Astrocyte of the cerebellum (primary cell): ENCODE data around the gene AGAP5.
"Not testable (repeated sequence)": the region's sequence is repeated elsewhere in the genome, so short reads cannot be mapped to it uniquely, and the experiment has no call there.

Source experiments
- DNase-seq: peaks from one replicate; pipeline ENCODE4 v3.0.0-alpha.2; 2011; ENCODE audit warnings: low read depth
- H3K4me3 ChIP-seq: 2 replicates; pipeline ENCODE4 v1.5.1; 2011; ENCODE audit warnings: mild to moderate bottlenecking, low read depth, low read length, moderate library complexity
- in situ Hi-C: cut with HindIII; loops from 2 replicates; pipeline ENCODE4 v1.10.0; 2017; ENCODE audit warnings: low sequenced_read_pairs
- TF ChIP-seq, protein P1 (sequence below): IDR thresholded peaks from 2 replicates; pipeline ENCODE4 v1.5.1; 2012; ENCODE audit warnings: low read length, low read depth, moderate library complexity, mild to moderate bottlenecking; ENCODE audit errors: missing control alignments

Gene AGAP5

DNA sequence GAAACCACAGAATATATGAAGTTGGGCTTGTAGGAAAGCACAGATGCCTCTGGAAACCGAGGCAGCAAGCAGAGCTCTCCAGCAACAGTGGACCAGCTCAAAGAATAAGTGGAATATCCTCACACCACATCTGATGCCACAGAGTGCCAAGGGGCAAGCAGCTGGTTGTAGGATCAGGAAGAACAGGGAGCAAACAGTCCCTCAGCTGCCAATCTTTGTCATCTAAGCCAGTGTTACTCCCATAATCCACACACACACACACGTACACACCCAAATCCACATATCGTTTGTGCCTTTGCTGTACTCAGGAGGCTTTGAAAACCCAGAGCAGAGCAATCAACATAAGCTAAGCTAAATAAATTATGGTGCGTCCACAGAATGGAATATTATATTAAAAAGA, 25.6 kb upstream of the AGAP5 start:
- TF ChIP-seq, protein P1, sequence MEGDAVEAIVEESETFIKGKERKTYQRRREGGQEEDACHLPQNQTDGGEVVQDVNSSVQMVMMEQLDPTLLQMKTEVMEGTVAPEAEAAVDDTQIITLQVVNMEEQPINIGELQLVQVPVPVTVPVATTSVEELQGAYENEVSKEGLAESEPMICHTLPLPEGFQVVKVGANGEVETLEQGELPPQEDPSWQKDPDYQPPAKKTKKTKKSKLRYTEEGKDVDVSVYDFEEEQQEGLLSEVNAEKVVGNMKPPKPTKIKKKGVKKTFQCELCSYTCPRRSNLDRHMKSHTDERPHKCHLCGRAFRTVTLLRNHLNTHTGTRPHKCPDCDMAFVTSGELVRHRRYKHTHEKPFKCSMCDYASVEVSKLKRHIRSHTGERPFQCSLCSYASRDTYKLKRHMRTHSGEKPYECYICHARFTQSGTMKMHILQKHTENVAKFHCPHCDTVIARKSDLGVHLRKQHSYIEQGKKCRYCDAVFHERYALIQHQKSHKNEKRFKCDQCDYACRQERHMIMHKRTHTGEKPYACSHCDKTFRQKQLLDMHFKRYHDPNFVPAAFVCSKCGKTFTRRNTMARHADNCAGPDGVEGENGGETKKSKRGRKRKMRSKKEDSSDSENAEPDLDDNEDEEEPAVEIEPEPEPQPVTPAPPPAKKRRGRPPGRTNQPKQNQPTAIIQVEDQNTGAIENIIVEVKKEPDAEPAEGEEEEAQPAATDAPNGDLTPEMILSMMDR = no peak
- DNase-seq = no peak
- in situ Hi-C loops = no loop called here
- H3K4me3 ChIP-seq = no peak overlapping the region

DNA sequence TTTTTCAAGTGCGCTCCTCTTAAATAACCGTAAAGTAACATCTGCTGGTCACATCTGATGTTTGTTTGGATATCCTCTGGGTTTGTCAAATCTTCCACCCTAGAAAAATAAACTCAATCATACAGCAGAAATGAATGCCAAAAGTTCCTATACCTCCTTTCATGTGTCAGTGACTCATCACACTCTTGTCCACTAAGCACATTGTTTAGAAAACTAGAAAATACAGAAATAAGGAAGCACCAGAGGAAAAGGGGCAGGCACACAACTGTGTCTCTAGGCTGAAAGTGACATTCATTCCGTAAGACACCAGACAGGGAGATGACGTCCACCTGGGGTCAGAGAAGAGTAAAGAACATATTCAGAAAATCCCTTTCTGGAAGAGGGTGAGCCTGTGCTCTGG, 22.7 kb upstream of the AGAP5 start:
- H3K4me3 ChIP-seq, DNase-seq, in situ Hi-C loops: not testable (repeated sequence)

DNA sequence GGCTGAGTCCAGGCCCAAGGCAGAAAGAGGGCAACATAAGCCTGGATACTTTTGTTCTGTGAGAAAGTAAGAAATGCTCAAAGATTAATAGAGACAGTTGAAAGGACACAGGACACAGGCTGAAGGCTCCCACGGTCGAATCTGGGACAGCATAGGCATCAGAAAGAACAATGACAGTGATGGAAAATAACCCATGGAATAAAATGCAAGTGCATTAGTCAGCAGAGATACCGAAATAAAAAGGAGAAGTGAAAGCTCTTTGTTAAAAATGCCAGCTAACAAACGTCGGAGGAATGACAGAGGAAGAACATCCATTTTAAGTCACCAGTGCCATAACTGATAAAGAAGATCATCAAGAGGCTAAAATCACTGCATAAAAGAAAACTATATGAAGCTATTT, 19.6 kb upstream of the AGAP5 start:
- no peak for DNase-seq
- H3K4me3 ChIP-seq = no peak overlapping the region
- TF ChIP-seq, protein P1 = no peak
- in situ Hi-C loops = no loop called here

DNA sequence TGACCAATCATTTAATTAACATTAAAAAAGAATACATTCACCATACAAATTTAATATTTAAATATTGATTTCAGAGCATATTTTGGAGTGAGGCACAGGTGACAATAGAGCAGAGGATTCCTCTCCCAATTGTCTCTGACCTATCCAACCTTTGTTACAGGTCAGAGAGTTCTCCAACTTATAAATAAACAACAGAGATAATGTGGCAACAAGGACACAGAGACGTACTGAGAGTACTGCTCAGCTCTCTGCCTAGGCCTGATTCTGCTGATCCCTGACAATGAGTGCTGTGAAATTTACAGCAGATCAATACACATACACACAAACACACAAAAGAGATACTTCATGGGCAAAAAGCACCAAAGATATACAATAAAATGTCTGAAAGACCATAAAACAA, 18.3 kb upstream of the AGAP5 start:
- no peak for DNase-seq
- TF ChIP-seq, protein P1 = no peak
- in situ Hi-C loops = no loop called here
- H3K4me3 ChIP-seq = no peak overlapping the region

DNA sequence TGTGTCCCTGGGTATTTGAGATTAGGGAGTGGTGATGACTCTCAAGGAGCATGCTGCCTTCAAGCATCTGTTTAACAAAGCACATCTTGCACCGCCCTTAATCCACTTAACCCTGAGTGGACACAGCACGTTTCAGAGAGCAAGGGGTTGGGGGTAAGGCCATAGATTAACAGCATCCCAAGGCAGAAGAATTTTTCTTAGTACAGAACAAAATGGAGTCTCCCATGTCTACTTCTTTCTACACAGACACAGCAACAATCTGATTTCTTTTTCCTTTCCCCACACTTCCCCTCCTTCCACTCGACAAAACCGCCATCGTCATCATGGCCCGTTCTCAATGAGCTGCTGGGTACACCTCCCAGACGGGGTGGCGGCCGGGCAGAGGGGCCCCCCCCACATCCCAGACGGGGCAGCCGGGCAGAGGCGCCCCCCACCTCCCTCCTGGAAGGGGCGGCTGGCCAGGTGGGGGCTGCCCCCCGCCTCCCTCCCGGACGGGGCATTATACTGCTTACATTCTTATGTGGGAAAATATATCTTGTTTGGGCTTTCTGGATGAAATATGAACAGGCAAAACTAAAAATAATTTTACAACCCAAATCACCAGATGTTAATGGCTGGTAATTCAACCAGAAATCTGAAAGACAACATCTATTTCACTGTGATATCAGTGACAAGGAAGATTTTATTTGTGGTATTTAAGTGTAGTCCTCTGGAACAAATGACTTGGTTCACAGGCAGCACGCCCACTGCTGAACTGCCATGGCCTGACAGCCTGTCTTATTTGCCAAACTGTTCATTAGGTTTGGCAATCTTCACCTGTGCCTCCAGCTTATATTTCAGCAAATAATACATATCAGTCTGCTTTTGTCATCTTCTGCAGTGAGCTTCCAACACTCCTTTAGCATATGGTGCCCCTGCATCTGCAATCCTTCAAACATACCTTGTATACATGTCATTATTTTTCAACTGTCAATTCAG, 17.6 kb upstream of the AGAP5 start:
- H3K4me3 ChIP-seq, in situ Hi-C loops, DNase-seq: not testable (repeated sequence)

DNA sequence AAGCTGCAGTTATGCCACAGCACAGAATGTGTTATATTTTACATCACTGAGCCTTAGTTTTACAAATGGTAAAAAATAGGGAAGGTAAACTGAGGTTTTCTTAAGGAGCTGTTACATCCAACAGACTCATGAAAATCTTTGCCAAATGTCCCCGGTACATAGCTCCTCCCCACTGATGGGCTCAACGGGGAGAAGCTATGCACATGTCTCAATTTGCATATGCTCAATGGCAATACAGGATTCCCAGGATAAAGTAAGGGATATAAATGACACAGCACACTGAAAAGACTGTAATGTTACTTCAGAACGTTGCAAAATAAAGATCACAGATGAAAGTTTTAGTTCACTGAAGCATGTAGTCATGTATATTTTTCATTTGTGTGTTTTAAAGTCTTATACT, 16.6 kb upstream of the AGAP5 start:
- in situ Hi-C loops, H3K4me3 ChIP-seq, DNase-seq: not testable (repeated sequence)

DNA sequence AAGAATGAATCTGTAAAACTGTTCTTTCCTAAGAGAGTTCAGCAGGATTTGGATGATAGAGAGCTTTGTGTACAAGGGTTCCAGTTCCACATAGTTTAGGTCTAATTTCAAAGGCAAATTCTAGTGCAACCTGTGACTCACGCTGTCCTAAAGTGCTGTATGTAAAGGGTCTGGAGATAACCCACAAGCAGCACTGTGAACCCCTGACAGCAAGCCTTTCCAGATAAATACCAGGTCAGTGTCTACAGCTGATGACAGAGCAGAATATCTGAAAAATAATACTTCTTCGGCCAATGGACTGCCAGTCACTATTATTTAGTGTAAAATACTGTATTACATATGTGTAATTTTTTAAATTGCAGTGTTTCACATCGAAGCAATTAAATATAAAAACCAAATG, 16.0 kb upstream of the AGAP5 start:
- H3K4me3 ChIP-seq, DNase-seq, in situ Hi-C loops: not testable (repeated sequence)

DNA sequence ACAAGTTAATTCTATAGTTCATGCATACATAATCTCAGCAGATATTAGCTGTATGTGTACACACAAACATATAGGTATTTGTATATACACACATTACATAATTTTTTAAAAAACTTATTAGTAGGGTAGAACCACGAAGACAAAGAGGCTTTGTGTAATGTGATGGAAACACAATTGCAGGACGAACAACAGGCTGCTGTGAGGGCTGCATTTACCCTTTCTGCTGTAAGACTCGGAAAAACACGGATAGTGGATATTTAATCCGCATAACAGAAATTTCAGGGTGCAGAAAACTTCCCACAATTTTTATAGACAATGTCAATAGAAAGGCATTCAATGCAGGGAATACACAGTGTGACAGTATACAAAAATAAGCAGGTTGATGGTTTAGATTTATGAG, 13.8 kb upstream of the AGAP5 start:
- DNase-seq, in situ Hi-C loops: not testable (repeated sequence)

DNA sequence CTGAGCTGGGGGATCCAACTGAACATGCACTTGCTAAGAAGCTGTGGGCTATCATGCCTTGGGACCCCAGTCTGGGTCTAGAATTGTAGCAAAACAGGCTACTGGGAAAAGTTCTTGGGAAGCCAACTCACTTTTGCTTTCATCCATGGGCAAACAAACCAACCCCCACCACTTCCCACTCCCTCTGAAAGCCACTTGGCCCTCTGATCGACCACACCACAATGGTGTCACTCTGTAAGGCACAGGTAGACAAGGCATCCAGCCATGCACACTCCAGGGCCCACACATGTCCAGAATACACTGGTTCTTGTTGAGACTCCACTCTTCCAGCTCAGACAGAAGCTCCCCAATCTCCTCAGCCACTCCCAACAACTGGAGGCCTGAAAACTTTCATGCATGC, 10.2 kb upstream of the AGAP5 start:
- DNase-seq, in situ Hi-C loops, H3K4me3 ChIP-seq: not testable (repeated sequence)

More for the DNA sequence above, 13.8 kb upstream of the AGAP5 start:
- H3K4me3 ChIP-seq = not testable (repeated sequence)

DNA sequence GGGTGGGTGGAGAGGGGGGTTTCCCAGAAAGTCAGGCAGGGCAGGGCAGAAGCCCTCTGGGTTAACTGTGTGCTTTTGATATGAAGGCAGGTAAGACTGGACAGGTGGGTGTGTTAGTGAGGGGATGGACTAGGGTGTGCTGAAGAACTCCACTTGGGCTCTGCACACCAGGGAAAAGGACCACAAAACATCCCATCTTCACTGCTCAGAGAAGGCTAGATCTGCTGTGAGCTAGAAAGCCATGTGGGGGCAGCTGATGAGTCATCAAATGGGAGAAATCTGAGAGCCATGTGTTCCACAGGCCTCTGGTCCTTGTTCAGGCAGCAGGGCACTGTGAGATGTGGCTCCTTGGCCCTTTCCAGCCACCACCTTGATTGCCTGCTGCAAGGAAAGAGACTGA, 9.7 kb upstream of the AGAP5 start:
- DNase-seq, H3K4me3 ChIP-seq, in situ Hi-C loops: not testable (repeated sequence)

DNA sequence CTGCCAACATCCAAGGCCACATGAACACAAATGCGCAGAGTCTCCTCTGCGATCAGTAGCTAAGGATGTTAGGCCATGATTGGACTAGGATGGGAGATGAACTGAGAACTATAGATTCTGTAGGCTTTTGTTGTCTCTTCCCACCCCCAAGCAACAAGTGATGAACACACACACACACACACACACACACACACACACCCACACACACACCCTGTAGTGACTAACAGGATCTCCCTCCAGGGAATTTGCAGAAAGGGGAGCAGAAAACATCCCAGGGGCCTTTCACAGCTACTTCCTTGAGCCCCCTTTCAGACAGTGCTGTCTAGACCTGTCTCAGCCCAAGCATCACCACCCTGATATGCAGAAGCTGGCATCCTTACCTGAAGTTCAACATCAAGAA, 8.6 kb upstream of the AGAP5 start:
- in situ Hi-C loops, DNase-seq, H3K4me3 ChIP-seq: not testable (repeated sequence)

DNA sequence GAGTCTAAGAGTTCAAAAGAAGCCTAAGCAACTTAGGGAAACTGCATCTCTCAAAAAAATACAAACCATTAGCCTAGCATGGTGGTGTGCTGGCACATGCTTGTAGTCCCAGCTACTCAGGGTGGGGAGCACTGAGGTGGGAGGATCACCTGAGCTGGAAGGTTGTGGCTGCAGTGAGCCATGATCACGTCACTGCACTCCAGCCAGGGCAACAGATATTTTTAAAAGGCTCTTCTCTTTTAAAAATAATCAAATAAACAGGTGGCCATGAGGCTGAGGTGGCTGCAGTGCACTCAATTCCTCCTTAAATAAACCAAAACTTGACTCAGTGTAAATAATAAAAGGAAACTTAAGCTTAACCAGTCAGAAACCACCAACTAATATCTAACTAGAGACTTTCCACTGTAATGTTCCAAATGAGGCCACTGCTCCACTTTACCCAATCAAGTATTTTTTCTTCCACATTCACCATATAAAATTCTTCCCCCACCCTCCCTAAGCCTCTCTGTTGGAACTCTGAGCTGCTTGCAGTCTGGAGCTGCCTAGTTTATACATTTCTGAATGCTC, 7.7 kb upstream of the AGAP5 start:
- in situ Hi-C loops, H3K4me3 ChIP-seq, DNase-seq: not testable (repeated sequence)

DNA sequence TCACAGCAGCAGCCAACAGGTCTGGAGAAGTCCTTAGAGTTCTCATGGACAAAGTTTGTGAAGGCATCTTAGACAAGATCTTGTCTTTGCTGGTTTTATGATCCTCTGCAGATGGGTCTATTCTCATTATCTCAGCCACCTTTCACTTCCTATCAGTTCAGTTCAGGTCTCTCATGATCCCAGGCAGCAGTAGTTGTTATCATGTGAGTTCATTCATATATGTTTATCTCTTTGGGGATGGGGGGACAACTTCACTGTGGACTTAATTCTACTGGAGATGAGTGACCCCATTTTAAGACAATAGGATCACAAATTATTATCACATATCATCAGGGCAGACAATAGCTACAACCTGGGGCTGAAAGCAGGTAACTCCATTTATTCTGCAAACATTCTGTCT, 6.0 kb upstream of the AGAP5 start:
- H3K4me3 ChIP-seq, DNase-seq, in situ Hi-C loops: not testable (repeated sequence)

DNA sequence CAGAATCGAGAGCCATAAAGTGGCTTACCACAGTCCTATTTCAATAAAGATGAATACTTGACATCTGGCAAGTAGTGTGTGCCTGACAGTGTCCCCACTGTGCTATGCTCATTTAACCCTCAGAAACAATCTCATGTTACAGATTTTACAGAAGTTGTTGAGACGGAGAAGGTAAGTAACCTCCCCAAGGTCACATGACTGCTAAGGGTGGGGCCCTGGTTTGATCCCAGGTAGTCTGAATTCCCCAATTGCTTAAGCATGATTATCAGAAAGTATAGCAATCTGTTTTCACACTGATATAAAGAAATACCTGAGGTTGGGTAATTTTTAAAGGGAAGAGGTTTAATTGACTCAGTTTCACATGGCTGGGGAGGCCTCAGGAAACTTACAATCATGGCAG, 910 bp upstream of the AGAP5 start:
- H3K4me3 ChIP-seq, in situ Hi-C loops, DNase-seq: not testable (repeated sequence)
